Pulmonary artery endothelial cell (primary cell): ENCODE data around the gene ZNF860. TPM values are rescaled to one million over a fixed set of nuclear protein-coding genes. Genes with fewer than 3 reads are reported as not detected.

ENCODE experiments used
- DNase-seq: peaks from one replicate; pipeline ENCODE4 v3.0.0-alpha.2; 2011; ENCODE audit warnings: low read depth, low spot score
- total RNA-seq: library from RNA; depleted of rRNA; stranded (reverse); fragments of >200 nt; gene quantifications from 2 replicates; pipeline ENCODE4 v1.2.3, GENCODE V29; 2014

ZNF860 gene
- total RNA-seq: 1.6 and 3.2 TPM in 2 replicates

GRCh38 chr3:31981206-31982181, at the start of gene ZNF860, which contains the start of gene OSBPL10:
TSS of gene ZNF860 (plus strand) at chr3:31981750. CDS start at chr3:31989080, 7,330 bp downstream.
TSS of gene OSBPL10 (minus strand) at chr3:31981262. CDS start at chr3:31981179, 83 bp downstream.
- DNase-seq: peak; percentile 82

- DNase-seq: no peak
These were observed 48.6 kb upstream of the ZNF860 start for GRCh38 chr3:31932990-31933389.

GRCh38 chr3:31934018-31934417, 47.5 kb upstream of the ZNF860 start:
- no peak for DNase-seq

- no peak for DNase-seq
These were observed 46.7 kb upstream of the ZNF860 start for GRCh38 chr3:31934866-31935265.

- DNase-seq: no peak
These were observed 45.0 kb upstream of the ZNF860 start for GRCh38 chr3:31936420-31937060.

- DNase-seq: no peak
These were observed 44.3 kb upstream of the ZNF860 start for GRCh38 chr3:31937225-31937624.

- DNase-seq: no peak
These were observed 39.1 kb upstream of the ZNF860 start for GRCh38 chr3:31942446-31942845.

GRCh38 chr3:31943041-31943440, 38.5 kb upstream of the ZNF860 start:
- DNase-seq: no peak

GRCh38 chr3:31945738-31946052, 35.9 kb upstream of the ZNF860 start:
- DNase-seq: no peak

- DNase-seq: no peak
These were observed 35.0 kb upstream of the ZNF860 start for GRCh38 chr3:31946484-31947081.

GRCh38 chr3:31947162-31947561, 34.4 kb upstream of the ZNF860 start:
- no peak for DNase-seq

GRCh38 chr3:31947671-31948091, 33.9 kb upstream of the ZNF860 start:
- DNase-seq: no peak

- no peak for DNase-seq
These were observed 33.3 kb upstream of the ZNF860 start for GRCh38 chr3:31948280-31948679.

GRCh38 chr3:31952205-31952604, 29.3 kb upstream of the ZNF860 start:
- no peak for DNase-seq

GRCh38 chr3:31953091-31953490, 28.5 kb upstream of the ZNF860 start:
- DNase-seq: no peak

GRCh38 chr3:31953636-31954035, 27.9 kb upstream of the ZNF860 start:
- DNase-seq: no peak

- DNase-seq: no peak
These were observed 26.0 kb upstream of the ZNF860 start for GRCh38 chr3:31955581-31955980.

- no peak for DNase-seq
These were observed 24.4 kb upstream of the ZNF860 start for GRCh38 chr3:31957106-31957505.

- no peak for DNase-seq
These were observed 22.8 kb upstream of the ZNF860 start for GRCh38 chr3:31958701-31959152.

- no peak for DNase-seq
These were observed 22.3 kb upstream of the ZNF860 start for GRCh38 chr3:31959251-31959650.

- no peak for DNase-seq
These were observed 21.4 kb upstream of the ZNF860 start for GRCh38 chr3:31959951-31960792.
